ENCODE results near the gene LLGL1. TPM values are rescaled to one million over a fixed set of nuclear protein-coding genes. Genes with fewer than 3 reads are reported as not detected.

Gene LLGL1
- total RNA-seq (ENCODE audit: low replicate concordance), result 23.3 and 40.7 TPM in 2 replicates

DNA sequence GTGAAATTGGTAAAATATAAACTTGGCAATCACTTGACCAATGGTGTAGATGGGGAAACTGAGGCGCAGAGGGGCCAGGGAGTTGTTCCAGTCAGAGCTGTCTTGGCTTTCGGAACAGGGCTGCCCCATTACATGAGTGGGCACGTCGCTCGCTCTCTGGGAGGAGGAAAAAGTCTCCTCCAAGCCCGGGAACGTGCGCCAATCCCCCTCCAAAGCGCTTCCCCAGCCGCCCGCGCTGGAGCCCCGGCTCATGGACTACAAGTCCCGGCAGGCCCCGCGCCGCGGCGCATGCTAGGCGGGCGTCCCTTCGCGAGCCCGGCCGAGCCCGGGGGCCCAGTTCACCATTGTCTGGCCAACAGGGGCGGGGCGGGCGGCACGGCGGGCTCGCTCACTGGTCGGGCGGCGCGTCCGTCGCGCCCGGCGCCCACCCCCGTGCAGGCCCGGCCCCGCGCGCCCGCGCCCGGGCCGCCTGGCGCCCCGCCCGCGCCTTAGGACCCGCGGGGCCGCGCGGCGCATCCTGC lies at the start of gene LLGL1:
LLGL1 (plus strand) TSS at position 515 of the 521 bp plus-strand sequence. CDS start 48 bp downstream, outside the sequence.
- peak within 1 kb of the TSS; percentile 94 for H3K4me3 ChIP-seq (ENCODE audit: low read depth, low read length)
- TF ChIP-seq CTCF (IDR thresholded peaks at IDR 0.05; ENCODE audit: insufficient read depth, low read length), result no peak
- peak; percentile 90 for DNase-seq (ENCODE audit: low read depth)

DNA sequence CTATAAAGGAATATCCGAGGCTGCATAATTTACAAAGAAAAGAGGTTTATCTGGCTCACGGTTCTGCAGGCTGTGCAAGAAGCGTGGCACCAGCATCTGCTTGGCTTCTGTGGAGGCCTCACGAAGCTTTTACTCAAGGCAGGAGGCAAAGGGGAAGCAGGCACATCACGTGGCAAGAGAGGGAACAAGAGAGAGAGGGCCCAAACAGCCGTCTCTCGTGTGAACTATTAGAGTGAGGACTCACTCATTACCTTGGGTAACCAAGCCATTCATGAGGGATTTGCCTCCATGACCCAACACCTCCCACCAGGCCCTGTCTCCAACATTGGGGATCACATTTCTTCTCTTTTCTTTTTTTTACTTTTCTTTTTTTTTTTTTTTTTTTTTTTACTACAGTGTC lies 49.3 kb upstream of the LLGL1 start:
- no peak for TF ChIP-seq CTCF (IDR thresholded peaks at IDR 0.05; ENCODE audit: insufficient read depth, low read length)
- no peak for DNase-seq (ENCODE audit: low read depth)
- H3K4me3 ChIP-seq (ENCODE audit: low read depth, low read length), result no peak overlapping the region

DNA sequence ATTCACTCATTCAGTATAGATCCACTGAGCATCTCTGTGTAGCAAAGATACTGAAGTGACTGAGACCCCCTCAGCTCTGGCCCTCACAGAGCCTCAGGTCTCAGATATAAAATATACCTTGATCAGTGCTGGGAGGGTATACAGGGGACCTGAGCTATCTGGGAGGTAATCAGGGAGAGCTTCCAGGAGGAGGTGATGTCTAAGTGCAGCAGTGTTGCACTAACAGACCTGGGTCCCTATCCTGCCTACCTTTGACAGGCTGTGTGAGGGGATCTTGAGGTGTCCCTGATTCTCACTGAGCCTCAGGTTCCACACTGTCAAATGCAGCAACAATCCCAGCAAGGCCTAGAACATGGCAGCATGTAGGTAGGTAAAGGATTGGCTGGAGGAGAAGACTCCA lies 48.3 kb upstream of the LLGL1 start:
- no peak overlapping the region for H3K4me3 ChIP-seq (ENCODE audit: low read depth, low read length)
- no peak for TF ChIP-seq CTCF (IDR thresholded peaks at IDR 0.05; ENCODE audit: insufficient read depth, low read length)
- DNase-seq (ENCODE audit: low read depth), result no peak

GRCh38 chr17:18177722-18178121 lies 47.7 kb upstream of the LLGL1 start:
- DNase-seq (ENCODE audit: low read depth), result no peak

GRCh38 chr17:18179196-18179595 lies 46.2 kb upstream of the LLGL1 start:
- no peak overlapping the region for H3K4me3 ChIP-seq (ENCODE audit: low read depth, low read length)
- no peak for DNase-seq (ENCODE audit: low read depth)
- TF ChIP-seq CTCF (IDR thresholded peaks at IDR 0.05; ENCODE audit: insufficient read depth, low read length), result no peak

More at GRCh38 chr17:18177722-18178121, 47.7 kb upstream of the LLGL1 start:
- TF ChIP-seq CTCF (IDR thresholded peaks at IDR 0.05; ENCODE audit: insufficient read depth, low read length), result no peak
- H3K4me3 ChIP-seq (ENCODE audit: low read depth, low read length), result no peak overlapping the region

DNA sequence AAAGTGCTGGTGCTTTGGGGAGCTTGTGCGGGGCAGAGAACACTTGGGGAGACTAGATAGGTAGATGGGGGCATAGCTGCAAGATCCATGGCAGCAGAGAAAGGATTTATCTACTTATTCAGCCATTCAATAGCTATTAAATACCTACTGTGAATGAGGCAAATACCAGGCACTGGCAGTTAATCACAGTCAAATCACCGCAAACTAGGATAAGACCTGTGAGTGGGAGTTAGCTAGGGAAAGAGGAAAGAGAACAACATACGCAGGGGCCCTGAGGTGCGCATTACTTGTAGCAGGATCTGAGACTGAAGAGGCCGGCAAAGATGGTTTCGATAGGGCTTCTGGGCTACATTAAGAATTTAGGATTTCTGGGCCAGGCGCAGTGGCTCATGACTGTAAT lies 45.6 kb upstream of the LLGL1 start:
- H3K4me3 ChIP-seq (ENCODE audit: low read depth, low read length), result no peak overlapping the region
- TF ChIP-seq CTCF (IDR thresholded peaks at IDR 0.05; ENCODE audit: insufficient read depth, low read length), result no peak
- no peak for DNase-seq (ENCODE audit: low read depth)

GRCh38 chr17:18181358-18181757 lies 44.1 kb upstream of the LLGL1 start:
- H3K4me3 ChIP-seq (ENCODE audit: low read depth, low read length), result no peak overlapping the region
- peak; percentile 72 for DNase-seq (ENCODE audit: low read depth)
- TF ChIP-seq CTCF (IDR thresholded peaks at IDR 0.05; ENCODE audit: insufficient read depth, low read length), result no peak

All from fibroblast of the aortic adventitia (primary cell).